Uterus (tissue), 4 donors: ENCODE results near the gene MICAL2. TPM values are rescaled to one million over a fixed set of nuclear protein-coding genes. Genes with fewer than 3 reads are reported as not detected.

Experiments
- DNase-seq, 2 donors: peaks; one replicate each; pipeline ENCODE4 v3.0.0-alpha.2; 2019 to 2020
- H3K27ac ChIP-seq, 2 donors: fragments of 200-600 bp; sonication (generic); 1 replicate in 1 of 2; 2 replicates in 1 of 2; pipeline ENCODE4 v1.5.1; 2016 to 2018
- H3K27me3 ChIP-seq, 2 donors: fragments of 200-600 bp; sonication (generic); one replicate each; pipeline ENCODE4 v1.5.1; 2018 to 2019; ENCODE audit warnings: control low read depth in 1 of 2
- H3K36me3 ChIP-seq, 2 donors: fragments of 200-600 bp; sonication (generic); one replicate each; pipeline ENCODE4 v1.5.1; 2019; ENCODE audit warnings: control low read depth in 1 of 2
- H3K4me1 ChIP-seq, 2 donors: fragments of 200-600 bp; sonication (generic); one replicate each; pipeline ENCODE4 v1.5.1; 2018 to 2019; ENCODE audit warnings: control low read depth in 1 of 2
- H3K4me3 ChIP-seq, 2 donors: fragments of 200-600 bp; sonication (generic); 1 replicate in 1 of 2; 2 replicates in 1 of 2; pipeline ENCODE4 v1.5.1; 2018 to 2019; ENCODE audit warnings: mild to moderate bottlenecking in 1 of 2
- H3K9me3 ChIP-seq, 2 donors: fragments of 200-600 bp; sonication (generic); one replicate each; pipeline ENCODE4 v1.5.1; 2019; ENCODE audit warnings: control low read depth in 1 of 2
- POLR2A ChIP-seq, 2 donors: fragments of 450-650 bp; IDR thresholded peaks; one replicate each; pipeline ENCODE4 v1.6.1; 2016; ENCODE audit warnings: antibody characterized with exemption in 2 of 2, mild to moderate bottlenecking in 1 of 2, moderate library complexity in 1 of 2
- intact Hi-C: fragments of 100-400 bp; cut with DNase I; formaldehyde crosslinking; loops from one replicate; pipeline ENCODE4 v1.15.1; 2023; ENCODE audit warnings: low total_unique reads
- total RNA-seq, 4 donors: library from RNA; depleted of rRNA in 3 of 4; stranded (reverse); fragments of >200 nt in 3 of 4; gene quantifications; one replicate each; pipeline versions ENCODE4 v1.1.0 to v1.2.4, GENCODE V29; 2014 to 2023
- TF ChIP-seq, protein P1 (sequence below), 4 experiments: fragments of 200-600 bp in 2 of 4; fragments of 450-650 bp in 2 of 4; sonication (generic) in 2 of 4; IDR thresholded peaks; one replicate each; pipeline ENCODE4 v1.5.1; 2016 to 2019; ENCODE audit warnings: antibody characterized with exemption in 4 of 4, mild to moderate bottlenecking in 2 of 4, moderate library complexity in 1 of 4
- donor health status: DM: yes; HTN: yes; CAD: no.

MICAL2 gene
- total RNA-seq, 4 donors from 2014 or later: 29.6 to 139 (median 53.1) TPM

DNA sequence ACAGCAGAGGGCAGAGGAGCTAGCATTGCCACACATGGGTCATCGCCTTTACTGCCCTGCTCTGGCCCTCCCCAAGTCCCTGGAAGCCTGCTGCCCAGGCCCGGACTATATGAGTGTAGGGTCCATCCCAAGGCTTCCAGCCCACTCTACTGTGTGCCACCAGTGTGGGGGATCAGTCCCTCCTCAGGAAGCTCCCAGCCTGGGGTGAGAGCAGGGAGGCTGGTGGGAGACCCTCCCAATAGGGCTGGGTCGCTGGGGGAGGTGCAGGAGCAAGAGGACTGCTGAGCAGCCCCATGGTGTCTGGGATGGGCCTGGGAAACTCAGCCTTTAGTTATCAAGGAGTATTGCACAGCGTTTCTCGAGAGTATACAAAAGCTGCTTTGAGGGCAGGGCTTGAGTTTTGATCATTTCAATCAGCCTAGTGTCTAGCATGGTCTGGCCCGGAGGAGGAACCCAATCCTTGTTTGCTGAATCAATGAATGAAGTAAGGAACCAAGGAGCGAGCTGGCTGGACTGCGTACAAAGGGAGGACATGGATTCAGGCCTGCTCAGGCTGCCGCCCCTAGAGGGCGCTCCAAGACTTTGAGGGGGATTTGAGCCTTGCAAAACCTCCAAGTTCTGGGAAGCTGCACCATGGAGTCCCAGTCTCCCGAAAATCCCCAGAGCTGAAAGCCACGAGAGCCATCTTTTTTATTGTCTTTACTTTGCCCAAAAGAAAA, 178.0 kb downstream of the MICAL2 start:
- DNase-seq: peak; percentile 81 to 84
- no peaks in the 10 kb centered on the region for H3K27me3 ChIP-seq
- no peaks in the 10 kb centered on the region for H3K36me3 ChIP-seq
- no peak overlapping the region for H3K4me3 ChIP-seq
- TF ChIP-seq, protein P1, sequence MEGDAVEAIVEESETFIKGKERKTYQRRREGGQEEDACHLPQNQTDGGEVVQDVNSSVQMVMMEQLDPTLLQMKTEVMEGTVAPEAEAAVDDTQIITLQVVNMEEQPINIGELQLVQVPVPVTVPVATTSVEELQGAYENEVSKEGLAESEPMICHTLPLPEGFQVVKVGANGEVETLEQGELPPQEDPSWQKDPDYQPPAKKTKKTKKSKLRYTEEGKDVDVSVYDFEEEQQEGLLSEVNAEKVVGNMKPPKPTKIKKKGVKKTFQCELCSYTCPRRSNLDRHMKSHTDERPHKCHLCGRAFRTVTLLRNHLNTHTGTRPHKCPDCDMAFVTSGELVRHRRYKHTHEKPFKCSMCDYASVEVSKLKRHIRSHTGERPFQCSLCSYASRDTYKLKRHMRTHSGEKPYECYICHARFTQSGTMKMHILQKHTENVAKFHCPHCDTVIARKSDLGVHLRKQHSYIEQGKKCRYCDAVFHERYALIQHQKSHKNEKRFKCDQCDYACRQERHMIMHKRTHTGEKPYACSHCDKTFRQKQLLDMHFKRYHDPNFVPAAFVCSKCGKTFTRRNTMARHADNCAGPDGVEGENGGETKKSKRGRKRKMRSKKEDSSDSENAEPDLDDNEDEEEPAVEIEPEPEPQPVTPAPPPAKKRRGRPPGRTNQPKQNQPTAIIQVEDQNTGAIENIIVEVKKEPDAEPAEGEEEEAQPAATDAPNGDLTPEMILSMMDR (IDR thresholded peaks at IDR 0.05): peak; percentile 72 to 93 (median 80)
- no peak for TF ChIP-seq POLR2A (IDR thresholded peaks at IDR 0.05)
- H3K27ac ChIP-seq: peak overlapping the region; percentile 80 to 85
- intact Hi-C loops: loop anchor here (10.0 kb wide), 1 partner anchor 484 kb away; no protein-coding TSS in a partner anchor
- H3K4me1 ChIP-seq: peaks cover 0 to 6% of the 10 kb centered on the region in 2 donors
- no peaks in the 10 kb centered on the region for H3K9me3 ChIP-seq

GRCh38 chr11:12288931-12289666, 178.7 kb downstream of the MICAL2 start:
- intact Hi-C loops: loop anchor here (10.0 kb wide), 1 partner anchor 484 kb away; no protein-coding TSS in a partner anchor
- TF ChIP-seq, protein P1 (IDR thresholded peaks at IDR 0.05): no peak
- no peak for TF ChIP-seq POLR2A (IDR thresholded peaks at IDR 0.05)
- DNase-seq: no peak

GRCh38 chr11:12289667-12290476, 179.5 kb downstream of the MICAL2 start:
- TF ChIP-seq, protein P1 (IDR thresholded peaks at IDR 0.05): no peak
- no peak for TF ChIP-seq POLR2A (IDR thresholded peaks at IDR 0.05)
- no peak overlapping the region for H3K27ac ChIP-seq
- DNase-seq: no peak
- H3K27me3 ChIP-seq: no peaks in the 10 kb centered on the region
- no peaks in the 10 kb centered on the region for H3K36me3 ChIP-seq
- no peaks in the 10 kb centered on the region for H3K9me3 ChIP-seq
- intact Hi-C loops: loop anchor here (10.0 kb wide), 1 partner anchor 485 kb away; no protein-coding TSS in a partner anchor
- H3K4me1 ChIP-seq: peaks cover 0 to 6% of the 10 kb centered on the region in 2 donors
- H3K4me3 ChIP-seq: no peak overlapping the region

More at GRCh38 chr11:12288931-12289666, 178.7 kb downstream of the MICAL2 start:
- H3K27ac ChIP-seq: no peak overlapping the region
- H3K27me3 ChIP-seq: no peaks in the 10 kb centered on the region
- no peak overlapping the region for H3K4me3 ChIP-seq
- H3K9me3 ChIP-seq: no peaks in the 10 kb centered on the region
- H3K4me1 ChIP-seq: peaks cover 0 to 6% of the 10 kb centered on the region in 2 donors
- H3K36me3 ChIP-seq: no peaks in the 10 kb centered on the region

GRCh38 chr11:12290477-12290922, 180.1 kb downstream of the MICAL2 start:
- H3K4me1 ChIP-seq: peaks cover 0 to 6% of the 10 kb centered on the region in 2 donors
- H3K27ac ChIP-seq: no peak overlapping the region
- no peaks in the 10 kb centered on the region for H3K27me3 ChIP-seq
- H3K4me3 ChIP-seq: no peak overlapping the region
- no peak for DNase-seq
- H3K36me3 ChIP-seq: no peaks in the 10 kb centered on the region
- intact Hi-C loops: no loop called here
- TF ChIP-seq, protein P1 (IDR thresholded peaks at IDR 0.05): no peak
- TF ChIP-seq POLR2A (IDR thresholded peaks at IDR 0.05): no peak
- H3K9me3 ChIP-seq: no peaks in the 10 kb centered on the region
